Heart right ventricle (tissue), 16 donors: ENCODE measurements around the gene AASS. TPM values are rescaled to one million over a fixed set of nuclear protein-coding genes. Genes with fewer than 3 reads are reported as not detected.

Experiments used
- ATAC-seq, 8 donors: fragments of 200-7000 bp; cut with Tn5 transposase; one replicate each; pipeline ENCODE4 v1.9.1; 2020; ENCODE audit warnings: mild to moderate bottlenecking in 8 of 8, moderate library complexity in 8 of 8, moderate number of reproducible peaks in 1 of 8
- DNase-seq, 2 donors: peaks; one replicate each; pipeline ENCODE4 v3.0.0-alpha.2; 2020
- H3K27ac ChIP-seq, 10 donors: fragments of 200-600 bp; sonication (generic) in 2 of 10; one replicate each; pipeline versions ENCODE4 v1.5.0 to v1.8.0; 2020 to 2022; ENCODE audit warnings: mild to moderate bottlenecking in 3 of 10
- H3K27me3 ChIP-seq, 7 donors: fragments of 200-600 bp; one replicate each; pipeline ENCODE4 v1.8.0; 2021 to 2022; ENCODE audit warnings: mild to moderate bottlenecking in 2 of 7
- H3K36me3 ChIP-seq, 9 donors: fragments of 200-600 bp; sonication (generic) in 1 of 9; one replicate each; pipeline versions ENCODE4 v1.5.0 to v1.8.0; 2020 to 2022; ENCODE audit warnings: mild to moderate bottlenecking in 2 of 9
- H3K4me1 ChIP-seq, 9 donors: fragments of 200-600 bp; sonication (generic) in 1 of 9; one replicate each; pipeline versions ENCODE4 v1.5.0 to v1.8.0; 2020 to 2022; ENCODE audit warnings: mild to moderate bottlenecking in 4 of 9
- H3K4me3 ChIP-seq, 10 donors: fragments of 200-600 bp; sonication (generic) in 2 of 10; one replicate each; pipeline versions ENCODE4 v1.5.0 to v1.8.0; 2020 to 2022; ENCODE audit warnings: mild to moderate bottlenecking in 7 of 10, moderate library complexity in 2 of 10
- H3K9me3 ChIP-seq, 11 donors: fragments of 200-600 bp in 10 of 11; sonication (generic) in 2 of 11; one replicate each; pipeline versions ENCODE4 v1.5.0 to v1.8.0; 2013 to 2022; ENCODE audit warnings: mild to moderate bottlenecking in 2 of 11, control low read depth in 1 of 11, moderate library complexity in 1 of 11
- CTCF ChIP-seq, 9 donors: fragments of 200-600 bp; sonication (generic) in 2 of 9; IDR thresholded peaks; one replicate each; pipeline versions ENCODE4 v1.5.0 to v1.8.0; 2021 to 2022; ENCODE audit warnings: antibody characterized with exemption in 9 of 9, mild to moderate bottlenecking in 5 of 9, moderate library complexity in 1 of 9
- WGBS, 2 donors: extraction: QIAGEN DNeasy Blood & Tissue Kit; methylation state at CpG; one replicate each; pipeline ENCODE4 v1.1.7; 2013; ENCODE audit warnings: inconsistent platforms in 1 of 2; 5-methylcytosine and 5-hydroxymethylcytosine counted together
- intact Hi-C, 10 donors: fragments of 100-400 bp; cut with DNase I; formaldehyde crosslinking; loops; one replicate each; pipeline versions ENCODE4 v1.11.1 to v1.14.2; 2022
- polyA plus RNA-seq, 2 donors: library from polyadenylated mRNA; stranded (reverse); fragments of 200-250 nt; gene quantifications; one replicate each; pipeline ENCODE4 v1.2.3, GENCODE V29; 2013
- total RNA-seq, 10 donors: library from RNA; stranded (reverse); fragmentation: NEBNext Ultra II Directional in 3 of 10; extraction: Animal tissue kit (Norgen Biotek cat#: 25700) in 3 of 10; gene quantifications; one replicate each; pipeline versions ENCODE4 v1.2.1 to v1.2.4, GENCODE V29; 2021 to 2023
- donor health status: Arrhythmogenic right ventricular cardiomyopathy.
- donor health status: ischemic (EF 13 %, LVEDD 7.1; RV severe dilation, severe dysfunction).
- donor health status: healthy with polysubstance abuse.
- donor health status: DM: no; HTN: yes; CAD: no.
- donor health status: DM: no; HTN: no; CAD: no.
- donor health status: ischemic (EF 25% LVEDD 6.9; RV normal size, moderate dysfunction).
- donor health status: ischemic (EF 25% LVEDD 5.7; RV mildly dilated, moderate dysfunction).
- donor health status: healthy.
- donor health status: DM: yes; HTN: yes; CAD: no.
- donor health status: Ischemic cardiomyopathy.
- donor health status: ischemic (EF 35%, LVEDD 5.7; RV mildly dilated, moderate dysfunction).
- donor health status: nonischemic (EF 11% LVEDD 7.7; RV severe dilation, severe dysfunction).
- donor health status: DM: yes; HTN: yes; CAD: no.
- donor health status: PGD.
- donor health status: ischemic (EF 29% LVEDD 5.4; RV normal size, mild dysfunction).
- donor health status: nonischemic (EF 23%, LVEDD 6.1; RV moderate dilation, normal function).

AASS gene
- total and polyA plus RNA-seq, 12 donors = 14.6 to 48.1 (median 29.1) TPM

GRCh38 chr7:122166740-122167139, 22.7 kb upstream of the AASS start:
- Histone ChIP-seq H3K27me3 (no peaks in the 10 kb centered on the region), H3K27ac (no peak overlapping the region), H3K9me3 (no peaks in the 10 kb centered on the region), H3K4me3 (no peak overlapping the region), H3K36me3 (no peaks in the 10 kb centered on the region), H3K4me1 (no peaks in the 10 kb centered on the region)
- DNase-seq (no peak), ATAC-seq (no peak)
- no peak for TF ChIP-seq CTCF (IDR thresholded peaks at IDR 0.05)
- WGBS, 2 donors = 30 to 48% methylated on average over 1 of the region's 1 CpG
- intact Hi-C loops = no loop called here

GRCh38 chr7:122166275-122166674, 22.2 kb upstream of the AASS start:
- Histone ChIP-seq H3K9me3 (no peaks in the 10 kb centered on the region), H3K4me3 (no peak overlapping the region), H3K36me3 (no peaks in the 10 kb centered on the region), H3K4me1 (no peaks in the 10 kb centered on the region), H3K27me3 (no peaks in the 10 kb centered on the region), H3K27ac (no peak overlapping the region)
- ATAC-seq = no peak
- no peak for TF ChIP-seq CTCF (IDR thresholded peaks at IDR 0.05)
- intact Hi-C loops = no loop called here
- no peak for DNase-seq
- WGBS, 2 donors = 43 to 51% methylated on average over 3 of the region's 3 CpGs

GRCh38 chr7:122161628-122162027, 17.6 kb upstream of the AASS start:
- DNase-seq (no peak), ATAC-seq (no peak)
- H3K4me1 ChIP-seq = no peaks in the 10 kb centered on the region
- H3K9me3 ChIP-seq = no peaks in the 10 kb centered on the region
- no peaks in the 10 kb centered on the region for H3K27me3 ChIP-seq
- no peak overlapping the region for H3K4me3 ChIP-seq
- 41 to 55% methylated on average over 3 of the region's 3 CpGs for WGBS, 2 donors
- intact Hi-C loops = no loop called here
- H3K27ac ChIP-seq = no peak overlapping the region
- TF ChIP-seq CTCF (IDR thresholded peaks at IDR 0.05) = no peak
- no peaks in the 10 kb centered on the region for H3K36me3 ChIP-seq

GRCh38 chr7:122155566-122155965, 11.5 kb upstream of the AASS start:
- ATAC-seq = no peak
- H3K4me3 ChIP-seq = no peak overlapping the region
- no peak for TF ChIP-seq CTCF (IDR thresholded peaks at IDR 0.05)
- no peak overlapping the region for H3K27ac ChIP-seq
- no peaks in the 10 kb centered on the region for H3K36me3 ChIP-seq
- no peaks in the 10 kb centered on the region for H3K9me3 ChIP-seq
- H3K27me3 ChIP-seq = no peaks in the 10 kb centered on the region
- WGBS, 2 donors = 56% methylated on average over 2 of the region's 2 CpGs
- DNase-seq = no peak
- intact Hi-C loops = no loop called here
- H3K4me1 ChIP-seq = no peaks in the 10 kb centered on the region

GRCh38 chr7:122148878-122149277, 4.8 kb upstream of the AASS start:
- intact Hi-C loops = no loop called here
- H3K27ac ChIP-seq = no peak overlapping the region

More at GRCh38 chr7:122148878-122149277, 4.8 kb upstream of the AASS start:
- no peak for TF ChIP-seq CTCF (IDR thresholded peaks at IDR 0.05)
- no peak for ATAC-seq
- Histone ChIP-seq H3K27me3 (no peaks in the 10 kb centered on the region), H3K4me1 (peaks cover 0 to 17% (median 6%) of the 10 kb centered on the region in 9 donors), H3K4me3 (no peak overlapping the region), H3K36me3 (no peaks in the 10 kb centered on the region), H3K9me3 (no peaks in the 10 kb centered on the region)
- DNase-seq = no peak
- WGBS, 2 donors = 25 to 56% methylated on average over 2 of the region's 2 CpGs
